Panc1 (cell line): ENCODE data around the gene GSC2. TPM values are rescaled to one million over a fixed set of nuclear protein-coding genes. Genes with fewer than 3 reads are reported as not detected.

Experiments
- ATAC-seq: fragments of 200-7000 bp; cut with Tn5 transposase; 2 replicates; pipeline ENCODE4 v1.9.1; 2020; ENCODE audit warnings: mild to moderate bottlenecking, moderate library complexity
- BruUV-seq: library from RNA; stranded (reverse); fragments of 400-500 nt; replicated peaks from 2 replicates; lab custom pipeline; 2021; lab: Mats Ljungman, UMichigan
- CTCF ChIA-PET: fragments of 300-600 bp; sonication (Branson Sonifier 250); formaldehyde crosslinking; loops from one replicate; lab custom pipeline; 2022; ENCODE audit warnings: antibody characterized with exemption; lab: Charles Lee
- POLR2A ChIA-PET: fragments of 300-600 bp; sonication (Branson Sonifier 250); formaldehyde crosslinking; loops from one replicate; lab custom pipeline; 2022; ENCODE audit warnings: antibody characterized with exemption; lab: Charles Lee
- DNase-seq: peaks from one replicate; pipeline ENCODE4 v3.0.0-alpha.2; 2010; ENCODE audit warnings: low read depth, low spot score
- H3K27ac ChIP-seq: 2 replicates; pipeline ENCODE4 v1.5.1; 2011; ENCODE audit warnings: mild to moderate bottlenecking, low read length, inconsistent platforms
- H3K27me3 ChIP-seq: fragments of 200-500 bp; sonication (Bioruptor generic); 2 replicates; pipeline ENCODE4 v1.6.0; 2014; ENCODE audit warnings: low read length, inconsistent platforms; ENCODE audit not compliant: control insufficient read depth, insufficient read depth
- H3K36me3 ChIP-seq: fragments of 200-500 bp; sonication (Bioruptor generic); 2 replicates; pipeline ENCODE4 v1.5.1; 2014; ENCODE audit warnings: inconsistent platforms, mild to moderate bottlenecking, low read length, moderate library complexity; ENCODE audit not compliant: control insufficient read depth, insufficient read depth
- H3K4me1 ChIP-seq: 2 replicates; pipeline ENCODE4 v1.5.1; 2011; ENCODE audit warnings: inconsistent platforms, mild to moderate bottlenecking, low read length, moderate library complexity; ENCODE audit not compliant: control insufficient read depth, insufficient read depth
- H3K4me3 ChIP-seq, 2 experiments: 2 replicates each; pipeline ENCODE4 v1.5.1; 2011 to 2012; ENCODE audit warnings: low read depth in 2 of 2, low read length in 2 of 2, mild to moderate bottlenecking in 2 of 2, inconsistent platforms in 1 of 2, moderate library complexity in 1 of 2
- H3K9me3 ChIP-seq: fragments of 200-500 bp; sonication (Bioruptor generic); 2 replicates; pipeline ENCODE4 v1.5.1; 2014; ENCODE audit warnings: low read depth, mild to moderate bottlenecking, inconsistent platforms, low read length, moderate library complexity; ENCODE audit not compliant: control insufficient read depth, insufficient read depth
- CTCF ChIP-seq: fragments of 450-650 bp; IDR thresholded peaks from 2 replicates; pipeline ENCODE4 v1.5.1; 2017; ENCODE audit warnings: mild to moderate bottlenecking
- POLR2AphosphoS5 ChIP-seq: IDR thresholded peaks from 2 replicates; pipeline ENCODE4 v1.6.1; 2012; ENCODE audit warnings: mild to moderate bottlenecking, low read depth, low read length, moderate library complexity
- REST ChIP-seq, 2 experiments: IDR thresholded peaks; 2 replicates each; pipeline ENCODE4 v1.6.1; 2011 to 2012; ENCODE audit warnings: low read depth in 2 of 2, control low read depth in 1 of 2, low read length in 1 of 2, mild to moderate bottlenecking in 1 of 2, moderate library complexity in 1 of 2; ENCODE audit not compliant: insufficient read depth in 1 of 2
- SIN3A ChIP-seq: IDR thresholded peaks from 2 replicates; pipeline ENCODE4 v1.6.1; 2012; ENCODE audit warnings: low read depth, mild to moderate bottlenecking, low read length, moderate library complexity, borderline replicate concordance; ENCODE audit not compliant: insufficient read depth
- TCF7L2 ChIP-seq: IDR thresholded peaks from 2 replicates; pipeline ENCODE4 v1.6.1; 2011; ENCODE audit warnings: mild to moderate bottlenecking, low read depth, low read length, inconsistent platforms
- in situ Hi-C: cut with HindIII; loops from 2 replicates; pipeline ENCODE4 v1.10.0; 2016; ENCODE audit warnings: low sequenced_read_pairs, low pct_unique_long_range_greater_than_20kb
- intact Hi-C: fragments of 100-400 bp; cut with micrococcal nuclease; formaldehyde crosslinking; loops from one replicate; pipeline ENCODE4 v1.10.0; 2022; ENCODE audit not compliant: unreplicated experiment
- total RNA-seq: library from RNA; stranded (reverse); gene quantifications from one replicate; pipeline ENCODE4 v1.2.1, GENCODE V29; 2021; ENCODE audit not compliant: unreplicated experiment

The GSC2 gene
- total RNA-seq, 1 experiment from 2014 or later, result 0.23 TPM

GRCh38 chr22:19195796-19196731 lies 46.0 kb upstream of the GSC2 start:
- no peaks in the 10 kb centered on the region for H3K36me3 ChIP-seq
- no peak for DNase-seq
- H3K4me3 ChIP-seq, result no peak overlapping the region
- TF ChIP-seq SIN3A (no peak), TCF7L2 (no peak), REST (IDR thresholded peaks at IDR 0.05; ENCODE audit: insufficient read depth in 1 of 2, low read depth in 2 of 2, low read length in 1 of 2) (no peak), CTCF (no peak), POLR2AphosphoS5 (no peak)
- no peak for ATAC-seq
- ChIA-PET CTCF (no interaction called here), POLR2A (interaction anchor here (0.5 kb wide), 1 partner anchor 243 kb away, joined by 8 read pairs; no protein-coding TSS in a partner anchor)
- H3K27ac ChIP-seq, result no peak overlapping the region
- H3K4me1 ChIP-seq, result no peaks in the 10 kb centered on the region
- in situ Hi-C loops, result no loop called here
- no peaks in the 10 kb centered on the region for H3K27me3 ChIP-seq
- intact Hi-C loops, result no loop called here
- no TSS peak for BruUV-seq
- H3K9me3 ChIP-seq, result no peaks in the 10 kb centered on the region

GRCh38 chr22:19194766-19195536 lies 44.9 kb upstream of the GSC2 start:
- Histone ChIP-seq H3K4me1 (no peaks in the 10 kb centered on the region), H3K36me3 (no peaks in the 10 kb centered on the region), H3K27me3 (no peaks in the 10 kb centered on the region), H3K27ac (no peak overlapping the region), H3K4me3 (no peak overlapping the region), H3K9me3 (no peaks in the 10 kb centered on the region)
- TF ChIP-seq CTCF, result no peak
- no peak for TF ChIP-seq POLR2AphosphoS5
- no peak for DNase-seq
- in situ Hi-C loops (no loop called here), intact Hi-C loops (no loop called here)
- CTCF ChIA-PET, result no interaction called here
- no TSS peak for BruUV-seq
- no peak for ATAC-seq
- POLR2A ChIA-PET, result interaction anchor here (0.5 kb wide), 1 partner anchor 244 kb away, joined by 8 read pairs; no protein-coding TSS in a partner anchor
